ENCODE measurements around the gene AICDA.

DNA sequence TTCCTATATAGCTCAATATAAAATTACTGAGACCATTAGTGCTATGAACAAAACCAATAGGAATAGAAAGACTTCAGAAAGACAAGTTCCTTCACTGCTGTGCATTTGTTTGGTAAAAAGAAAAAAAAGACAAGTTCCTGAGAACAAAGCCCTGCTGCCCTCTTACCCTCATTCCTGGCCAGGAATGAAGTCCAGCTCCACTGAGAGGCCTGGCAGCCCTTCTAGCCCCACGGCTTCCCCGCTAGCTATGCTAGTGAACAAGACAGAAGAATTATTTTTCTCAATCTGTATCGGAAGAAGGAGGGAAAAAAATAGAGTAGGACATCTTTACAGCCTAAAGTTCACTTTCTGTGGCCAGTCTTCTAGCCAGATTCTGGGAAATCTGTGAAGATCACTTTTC lies 48.4 kb upstream of the AICDA start:
- TF ChIP-seq, protein P1, sequence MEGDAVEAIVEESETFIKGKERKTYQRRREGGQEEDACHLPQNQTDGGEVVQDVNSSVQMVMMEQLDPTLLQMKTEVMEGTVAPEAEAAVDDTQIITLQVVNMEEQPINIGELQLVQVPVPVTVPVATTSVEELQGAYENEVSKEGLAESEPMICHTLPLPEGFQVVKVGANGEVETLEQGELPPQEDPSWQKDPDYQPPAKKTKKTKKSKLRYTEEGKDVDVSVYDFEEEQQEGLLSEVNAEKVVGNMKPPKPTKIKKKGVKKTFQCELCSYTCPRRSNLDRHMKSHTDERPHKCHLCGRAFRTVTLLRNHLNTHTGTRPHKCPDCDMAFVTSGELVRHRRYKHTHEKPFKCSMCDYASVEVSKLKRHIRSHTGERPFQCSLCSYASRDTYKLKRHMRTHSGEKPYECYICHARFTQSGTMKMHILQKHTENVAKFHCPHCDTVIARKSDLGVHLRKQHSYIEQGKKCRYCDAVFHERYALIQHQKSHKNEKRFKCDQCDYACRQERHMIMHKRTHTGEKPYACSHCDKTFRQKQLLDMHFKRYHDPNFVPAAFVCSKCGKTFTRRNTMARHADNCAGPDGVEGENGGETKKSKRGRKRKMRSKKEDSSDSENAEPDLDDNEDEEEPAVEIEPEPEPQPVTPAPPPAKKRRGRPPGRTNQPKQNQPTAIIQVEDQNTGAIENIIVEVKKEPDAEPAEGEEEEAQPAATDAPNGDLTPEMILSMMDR (IDR thresholded peaks at IDR 0.05) = no peak
- TF ChIP-seq POLR2AphosphoS5 (IDR thresholded peaks at IDR 0.05) (no peak), POLR2A (IDR thresholded peaks at IDR 0.05) (no peak), EP300 (IDR thresholded peaks at IDR 0.05) (no peak)
